ENCODE measurements around the gene ZSCAN26.

DNA sequence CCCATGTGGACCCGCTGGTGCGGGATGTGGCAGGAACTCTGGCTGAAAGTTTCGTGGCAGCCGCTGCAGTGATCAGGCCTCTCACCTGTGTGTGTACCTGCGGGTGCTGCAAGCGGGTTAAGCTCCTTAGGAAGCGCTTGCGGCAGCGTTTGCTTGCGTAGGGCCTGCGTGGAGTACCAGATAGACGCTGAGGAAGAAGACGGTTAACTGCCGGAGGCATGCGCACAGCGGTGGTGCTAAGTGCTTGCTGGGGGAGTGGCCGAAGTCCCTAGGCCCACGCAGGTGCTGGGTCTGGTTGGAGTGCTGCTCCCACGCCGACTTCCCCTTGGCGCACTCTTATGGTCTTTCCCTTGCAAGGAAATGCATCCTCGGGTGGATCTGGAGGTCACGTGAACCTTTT is 46.0 kb downstream of the ZSCAN26 start:
- TF ChIP-seq, protein P1, sequence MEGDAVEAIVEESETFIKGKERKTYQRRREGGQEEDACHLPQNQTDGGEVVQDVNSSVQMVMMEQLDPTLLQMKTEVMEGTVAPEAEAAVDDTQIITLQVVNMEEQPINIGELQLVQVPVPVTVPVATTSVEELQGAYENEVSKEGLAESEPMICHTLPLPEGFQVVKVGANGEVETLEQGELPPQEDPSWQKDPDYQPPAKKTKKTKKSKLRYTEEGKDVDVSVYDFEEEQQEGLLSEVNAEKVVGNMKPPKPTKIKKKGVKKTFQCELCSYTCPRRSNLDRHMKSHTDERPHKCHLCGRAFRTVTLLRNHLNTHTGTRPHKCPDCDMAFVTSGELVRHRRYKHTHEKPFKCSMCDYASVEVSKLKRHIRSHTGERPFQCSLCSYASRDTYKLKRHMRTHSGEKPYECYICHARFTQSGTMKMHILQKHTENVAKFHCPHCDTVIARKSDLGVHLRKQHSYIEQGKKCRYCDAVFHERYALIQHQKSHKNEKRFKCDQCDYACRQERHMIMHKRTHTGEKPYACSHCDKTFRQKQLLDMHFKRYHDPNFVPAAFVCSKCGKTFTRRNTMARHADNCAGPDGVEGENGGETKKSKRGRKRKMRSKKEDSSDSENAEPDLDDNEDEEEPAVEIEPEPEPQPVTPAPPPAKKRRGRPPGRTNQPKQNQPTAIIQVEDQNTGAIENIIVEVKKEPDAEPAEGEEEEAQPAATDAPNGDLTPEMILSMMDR (IDR thresholded peaks at IDR 0.05), result no peak
- TF ChIP-seq POLR2AphosphoS5 (IDR thresholded peaks at IDR 0.05), result no peak
